Measurements from ENCODE around the gene BIN2. TPM values are rescaled to one million over a fixed set of nuclear protein-coding genes. Genes with fewer than 3 reads are reported as not detected.

BIN2 gene
- polyA plus RNA-seq (ENCODE audit: insufficient read length in 4 of 4), result 1 to 10 TPM; 1.9 to 3.6 (median 2.8) TPM

- DNase-seq (ENCODE audit: low read depth in 4 of 4, low spot score in 2 of 4), result no peak
Measured at GRCh38 chr12:51323966-51324895, at the start of gene BIN2. BIN2 (minus strand) TSS chr12:51324174; CDS start chr12:51324102, 72 bp downstream.

DNA sequence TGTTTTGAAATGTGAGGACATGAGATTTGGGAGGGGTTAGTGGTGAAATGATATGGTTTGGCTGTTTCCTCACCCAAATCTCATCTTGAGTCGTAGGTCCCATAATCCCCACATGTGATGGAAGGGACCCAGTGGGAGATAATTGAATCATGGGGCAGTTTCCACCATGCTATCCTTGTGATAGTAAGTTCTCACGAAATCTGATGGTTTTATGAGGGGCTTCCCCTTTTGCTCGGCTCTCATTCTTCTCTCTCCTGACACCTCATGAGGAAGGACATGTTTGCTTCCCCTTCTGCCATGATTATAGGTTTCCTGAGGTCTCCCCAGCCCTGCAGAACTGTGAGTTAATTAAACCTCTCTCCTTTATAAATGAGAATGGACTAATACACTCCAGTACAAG is 49.2 kb upstream of the BIN2 start:
- no peak for DNase-seq (ENCODE audit: low read depth in 4 of 4, low spot score in 2 of 4)

DNA sequence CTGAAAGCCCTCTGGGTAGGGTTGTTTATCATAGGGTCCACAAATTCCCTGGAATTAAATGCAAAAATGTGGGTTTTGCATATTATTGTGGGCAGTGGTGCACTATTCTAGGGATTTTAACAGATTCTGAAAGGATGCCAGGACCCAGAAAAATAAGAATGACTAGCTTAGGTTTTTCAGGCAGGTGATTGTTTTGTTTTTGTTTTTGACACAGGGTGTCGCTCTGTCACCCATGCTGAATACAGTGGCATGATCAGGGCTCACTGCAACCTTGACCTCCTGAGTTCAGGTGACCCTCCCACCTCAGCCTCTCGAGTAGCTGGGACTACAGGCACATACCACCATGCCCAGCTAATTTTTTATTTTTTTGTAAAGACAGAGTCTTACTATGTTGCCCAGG is 48.0 kb upstream of the BIN2 start:
- no peak for DNase-seq (ENCODE audit: low read depth in 4 of 4, low spot score in 2 of 4)

GRCh38 chr12:51371295-51371953 is 47.5 kb upstream of the BIN2 start:
- DNase-seq (ENCODE audit: low read depth in 4 of 4, low spot score in 2 of 4), result peak; percentile 68 to 80 (median 78)

- no peak for DNase-seq (ENCODE audit: low read depth in 4 of 4, low spot score in 2 of 4)
Measured at GRCh38 chr12:51370667-51371066, 46.7 kb upstream of the BIN2 start.

GRCh38 chr12:51369581-51369980 is 45.6 kb upstream of the BIN2 start:
- DNase-seq (ENCODE audit: low read depth in 4 of 4, low spot score in 2 of 4), result no peak

GRCh38 chr12:51368640-51369517 is 44.9 kb upstream of the BIN2 start:
- no peak for DNase-seq (ENCODE audit: low read depth in 4 of 4, low spot score in 2 of 4)

DNA sequence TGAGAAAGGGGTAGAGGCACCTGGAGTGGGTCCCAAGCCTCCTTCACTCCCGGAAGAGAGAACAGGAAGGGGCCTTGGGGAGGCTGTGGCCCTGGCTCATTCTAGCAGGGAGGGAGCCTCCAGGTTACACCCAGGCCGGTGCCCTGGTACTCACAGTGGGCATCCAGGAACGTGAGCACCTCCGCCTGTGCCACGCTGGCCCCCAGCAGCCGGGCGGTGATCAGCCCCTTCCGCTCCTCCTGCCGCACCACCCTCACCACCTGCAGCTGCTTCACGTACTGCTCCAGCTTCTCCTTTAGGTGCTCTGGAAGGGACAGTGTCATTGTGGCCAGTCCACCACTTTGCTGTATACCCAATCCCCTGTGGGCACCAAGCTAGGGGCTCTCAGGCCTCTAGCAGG is 41.3 kb upstream of the BIN2 start:
- DNase-seq (ENCODE audit: low read depth in 4 of 4, low spot score in 2 of 4), result no peak

DNA sequence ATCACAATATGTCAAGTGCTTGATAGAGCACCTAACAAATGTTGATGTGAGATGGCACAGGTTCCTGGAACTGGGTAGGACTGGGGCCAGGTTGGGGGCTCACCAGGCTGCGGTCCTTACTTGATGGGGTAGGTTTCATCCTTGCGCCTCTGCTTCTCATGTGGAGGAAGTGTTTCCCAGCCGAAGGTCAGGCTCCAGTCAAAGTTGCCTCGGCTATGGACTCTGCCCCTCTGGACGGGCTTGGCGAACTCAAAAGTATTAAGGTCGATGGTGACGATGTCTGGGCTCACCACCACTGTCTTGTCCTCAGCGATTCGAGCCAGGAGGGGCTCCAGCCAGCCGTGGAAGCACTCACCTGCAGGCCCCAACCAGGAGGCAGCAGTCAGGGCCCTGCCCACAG is 40.0 kb upstream of the BIN2 start:
- DNase-seq (ENCODE audit: low read depth in 4 of 4, low spot score in 2 of 4), result no peak

DNA sequence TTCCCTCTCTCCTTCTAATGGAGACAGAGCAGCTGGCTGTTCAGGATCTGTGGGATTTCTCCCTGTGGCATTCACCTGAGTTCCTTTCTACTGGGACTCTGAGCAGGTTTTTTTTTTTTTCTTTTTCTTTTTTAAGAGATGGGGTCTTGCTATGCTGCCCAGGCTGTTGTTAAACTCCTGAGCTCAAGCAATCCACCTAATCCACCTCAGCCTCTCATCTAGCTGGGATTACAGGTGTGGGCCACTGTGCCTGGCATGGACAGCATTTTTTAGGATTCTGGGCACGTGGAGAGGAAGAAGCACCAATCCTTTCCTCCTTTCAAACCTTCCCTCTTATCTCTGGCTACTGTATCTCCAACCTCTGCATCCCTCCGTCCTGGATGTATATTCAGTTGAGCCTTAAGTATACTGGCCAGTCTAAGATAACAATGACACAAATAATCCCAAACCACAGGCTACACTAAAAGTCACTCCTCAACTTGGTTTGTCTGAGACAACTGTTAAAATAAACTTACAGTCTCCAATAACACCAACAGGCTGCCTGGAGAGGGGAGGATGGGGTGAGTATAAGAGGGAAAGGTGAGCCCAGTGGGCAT is 38.9 kb upstream of the BIN2 start:
- DNase-seq (ENCODE audit: low read depth in 4 of 4, low spot score in 2 of 4), result no peak

DNA sequence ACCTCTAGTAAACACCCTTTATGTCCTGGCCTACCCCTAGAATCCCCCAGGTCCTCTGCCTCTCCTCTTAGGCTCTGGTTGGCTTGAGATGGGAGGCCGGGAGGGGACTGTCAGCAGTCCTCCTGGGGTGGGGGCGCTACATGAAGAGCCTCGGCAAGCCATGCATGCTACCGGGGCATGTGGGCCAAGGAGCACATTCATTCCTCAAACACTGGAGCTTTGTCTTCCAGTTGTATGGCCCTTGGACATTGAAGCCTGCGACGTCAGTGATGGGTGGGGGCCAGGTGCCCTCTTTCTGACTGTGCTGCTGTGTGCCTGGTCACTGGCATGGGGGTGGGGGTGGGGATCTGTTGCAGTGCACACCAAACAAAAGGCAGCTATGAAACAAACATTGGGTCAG is 38.3 kb upstream of the BIN2 start:
- no peak for DNase-seq (ENCODE audit: low read depth in 4 of 4, low spot score in 2 of 4)

- no peak for DNase-seq (ENCODE audit: low read depth in 4 of 4, low spot score in 2 of 4)
Measured at GRCh38 chr12:51361161-51362016, 37.4 kb upstream of the BIN2 start.

GRCh38 chr12:51360315-51360714 is 36.3 kb upstream of the BIN2 start:
- DNase-seq (ENCODE audit: low read depth in 4 of 4, low spot score in 2 of 4), result no peak

DNA sequence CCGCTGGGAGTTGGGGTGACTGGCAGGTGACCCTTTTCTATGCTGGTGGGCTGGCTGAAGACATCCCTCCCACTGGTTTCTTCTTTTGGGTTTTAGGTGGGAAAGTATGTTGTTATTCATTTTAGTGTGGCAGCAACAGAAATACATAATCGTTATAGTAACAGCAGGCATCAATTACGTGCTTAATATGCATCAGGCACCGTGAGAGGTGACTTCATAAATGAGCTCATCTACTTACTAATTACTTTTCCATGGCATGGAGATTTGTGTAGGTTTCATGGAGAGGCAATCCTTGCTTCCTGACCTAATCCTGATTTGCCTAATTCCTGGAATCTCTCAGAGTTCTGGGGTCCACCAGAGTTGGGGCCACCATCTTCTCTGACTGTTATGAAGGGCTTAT is 35.9 kb upstream of the BIN2 start:
- no peak for DNase-seq (ENCODE audit: low read depth in 4 of 4, low spot score in 2 of 4)

DNA sequence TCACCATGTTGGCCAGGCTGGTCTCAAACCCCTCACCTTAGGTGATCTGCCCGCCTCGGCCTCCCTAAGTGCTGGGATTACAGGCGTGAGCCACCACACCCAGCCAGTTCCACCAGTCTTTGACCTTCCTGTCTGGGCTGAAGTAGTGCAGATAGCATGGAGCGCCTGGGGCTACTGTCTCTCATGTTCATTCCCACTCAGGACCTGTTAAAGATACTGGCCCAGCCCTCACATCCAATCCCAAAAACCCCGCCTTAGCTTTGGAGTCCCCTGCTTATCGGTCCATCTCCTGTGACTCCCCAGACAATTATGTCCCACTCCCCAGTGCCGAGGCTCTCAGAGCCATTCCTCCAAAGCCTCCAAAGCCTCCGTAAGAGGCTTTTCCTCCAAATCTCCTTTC is 34.5 kb upstream of the BIN2 start:
- no peak for DNase-seq (ENCODE audit: low read depth in 4 of 4, low spot score in 2 of 4)

DNA sequence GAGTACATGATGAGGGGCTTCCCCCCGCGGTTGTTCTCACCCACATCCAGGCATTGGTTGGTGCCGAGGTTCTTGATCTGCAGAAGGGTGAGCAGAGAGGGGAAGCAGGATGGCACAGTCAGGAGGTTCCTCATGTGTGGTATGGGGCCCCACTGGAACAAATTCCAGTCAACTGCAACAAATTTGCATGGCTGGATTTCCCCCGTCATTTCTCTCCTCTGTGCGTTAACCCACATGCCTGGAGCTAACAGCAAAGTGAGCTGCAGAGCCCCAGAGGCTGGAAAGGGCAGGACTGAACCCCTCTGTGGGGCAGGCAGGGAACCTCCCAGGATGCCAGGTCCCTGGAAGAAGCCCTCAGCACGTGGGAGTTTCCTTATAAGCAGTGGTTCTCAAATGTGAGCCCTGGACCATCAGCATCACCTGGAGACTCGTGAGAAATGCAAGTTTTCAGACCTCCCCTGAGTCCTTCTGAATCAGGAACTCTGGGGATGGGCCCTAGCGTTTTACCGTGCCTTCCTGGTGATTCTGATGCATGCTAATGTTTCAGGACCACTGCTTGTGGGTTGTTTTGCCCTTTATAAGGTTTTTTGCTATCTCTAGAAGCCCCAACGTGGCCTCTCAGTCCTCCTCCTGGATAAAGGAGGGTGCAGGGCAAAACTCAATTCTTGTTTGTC is 33.5 kb upstream of the BIN2 start:
- no peak for DNase-seq (ENCODE audit: low read depth in 4 of 4, low spot score in 2 of 4)

- peak in 1 of 4 donors; percentile 23 for DNase-seq (ENCODE audit: low read depth in 4 of 4, low spot score in 2 of 4)
Measured at GRCh38 chr12:51351913-51352532, 28.0 kb upstream of the BIN2 start.

GRCh38 chr12:51349026-51349425 is 25.1 kb upstream of the BIN2 start:
- DNase-seq (ENCODE audit: low read depth in 4 of 4, low spot score in 2 of 4), result no peak

- DNase-seq (ENCODE audit: low read depth in 4 of 4, low spot score in 2 of 4), result no peak
Measured at GRCh38 chr12:51348116-51348515, 24.1 kb upstream of the BIN2 start.

Data from left renal cortex interstitium (tissue), 4 donors.